DND-41 (cell line): ENCODE data around the gene EAF2.

ENCODE experiments used
- CTCF ChIP-seq: IDR thresholded peaks from 2 replicates; pipeline ENCODE4 v1.5.1; 2012; ENCODE audit warnings: borderline replicate concordance, low read length, moderate library complexity, mild to moderate bottlenecking; ENCODE audit not compliant: poor library complexity, severe bottlenecking; ENCODE audit errors: extremely low read depth
- EZH2 ChIP-seq: IDR thresholded peaks from 3 replicates; pipeline ENCODE4 v1.6.1; 2012; ENCODE audit warnings: borderline replicate concordance, low read depth, mild to moderate bottlenecking, moderate library complexity, low read length, inconsistent platforms; ENCODE audit not compliant: severe bottlenecking

GRCh38 chr3:121863801-121864200 lies 28.8 kb downstream of the EAF2 start:
- TF ChIP-seq CTCF (no peak), EZH2 (no peak)
